Astrocyte (in vitro differentiated cells and primary cell): ENCODE measurements around the gene PGF.

Source experiments
- EZH2 ChIP-seq: IDR thresholded peaks from 2 replicates; pipeline ENCODE4 v1.6.1; 2012; ENCODE audit warnings: mild to moderate bottlenecking, low read length, inconsistent platforms; ENCODE audit not compliant: insufficient read depth
- TF ChIP-seq, protein P1 (sequence below): IDR thresholded peaks from 2 replicates; pipeline ENCODE4 v1.5.1; 2011; ENCODE audit warnings: low read depth, mild to moderate bottlenecking, inconsistent platforms, low read length, moderate library complexity; ENCODE audit not compliant: insufficient read depth

DNA sequence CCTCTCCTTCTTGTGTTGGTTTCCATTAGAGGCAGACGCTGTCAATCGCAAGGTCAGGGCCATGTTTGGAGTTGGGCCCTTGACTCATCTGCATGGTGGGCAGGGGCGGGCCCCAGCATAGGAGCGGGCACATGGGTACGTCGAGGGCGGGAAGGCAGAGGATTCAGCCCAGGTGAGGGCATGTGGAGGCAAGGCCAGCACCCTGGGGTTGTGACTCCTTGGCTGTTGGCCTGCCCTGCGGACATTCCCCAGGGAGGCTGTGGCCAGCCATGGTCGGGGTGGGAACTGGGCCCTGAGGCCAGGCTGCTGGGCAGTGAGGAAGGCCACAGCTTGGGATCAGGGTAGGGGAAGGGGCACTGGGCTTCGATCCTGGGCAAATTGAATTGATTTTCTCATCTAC, 42.6 kb downstream of the PGF start:
- TF ChIP-seq, protein P1, sequence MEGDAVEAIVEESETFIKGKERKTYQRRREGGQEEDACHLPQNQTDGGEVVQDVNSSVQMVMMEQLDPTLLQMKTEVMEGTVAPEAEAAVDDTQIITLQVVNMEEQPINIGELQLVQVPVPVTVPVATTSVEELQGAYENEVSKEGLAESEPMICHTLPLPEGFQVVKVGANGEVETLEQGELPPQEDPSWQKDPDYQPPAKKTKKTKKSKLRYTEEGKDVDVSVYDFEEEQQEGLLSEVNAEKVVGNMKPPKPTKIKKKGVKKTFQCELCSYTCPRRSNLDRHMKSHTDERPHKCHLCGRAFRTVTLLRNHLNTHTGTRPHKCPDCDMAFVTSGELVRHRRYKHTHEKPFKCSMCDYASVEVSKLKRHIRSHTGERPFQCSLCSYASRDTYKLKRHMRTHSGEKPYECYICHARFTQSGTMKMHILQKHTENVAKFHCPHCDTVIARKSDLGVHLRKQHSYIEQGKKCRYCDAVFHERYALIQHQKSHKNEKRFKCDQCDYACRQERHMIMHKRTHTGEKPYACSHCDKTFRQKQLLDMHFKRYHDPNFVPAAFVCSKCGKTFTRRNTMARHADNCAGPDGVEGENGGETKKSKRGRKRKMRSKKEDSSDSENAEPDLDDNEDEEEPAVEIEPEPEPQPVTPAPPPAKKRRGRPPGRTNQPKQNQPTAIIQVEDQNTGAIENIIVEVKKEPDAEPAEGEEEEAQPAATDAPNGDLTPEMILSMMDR, result no peak
- no peak for TF ChIP-seq EZH2
